Hepatocyte (in vitro differentiated cells): ENCODE results near the gene PCDHA1. TPM values are rescaled to one million over a fixed set of nuclear protein-coding genes. Genes with fewer than 3 reads are reported as not detected.
"Not testable (repeated sequence)": the region's sequence is repeated elsewhere in the genome, so short reads cannot be mapped to it uniquely, and the experiment has no call there.

Source experiments
- DNase-seq: peaks from one replicate; pipeline ENCODE4 v3.0.0-alpha.2; 2016; ENCODE audit warnings: low spot score
- H2AFZ ChIP-seq: fragments of 200-600 bp; sonication (generic); 2 replicates; pipeline ENCODE4 v1.6.0; 2016; ENCODE audit warnings: antibody characterized with exemption, mild to moderate bottlenecking
- H3K27ac ChIP-seq: fragments of 200-600 bp; sonication (generic); 2 replicates; pipeline ENCODE4 v1.5.1; 2016; ENCODE audit warnings: mild to moderate bottlenecking
- H3K27me3 ChIP-seq: fragments of 200-600 bp; sonication (generic); 2 replicates; pipeline ENCODE4 v1.6.1; 2016
- H3K36me3 ChIP-seq: fragments of 200-600 bp; sonication (generic); replicated peaks from 2 replicates; pipeline ENCODE4 v1.5.1; 2016; ENCODE audit warnings: low read depth; ENCODE audit not compliant: insufficient read depth
- H3K4me1 ChIP-seq: fragments of 200-600 bp; sonication (generic); 2 replicates; pipeline ENCODE4 v1.5.1; 2016; ENCODE audit warnings: mild to moderate bottlenecking, moderate library complexity; ENCODE audit not compliant: insufficient read depth
- H3K4me2 ChIP-seq: fragments of 200-600 bp; sonication (generic); 2 replicates; pipeline ENCODE4 v1.6.0; 2016
- H3K4me3 ChIP-seq: fragments of 200-600 bp; sonication (generic); 2 replicates; pipeline ENCODE4 v1.5.1; 2016; ENCODE audit warnings: mild to moderate bottlenecking
- H3K79me2 ChIP-seq: fragments of 200-600 bp; sonication (generic); 2 replicates; pipeline ENCODE4 v1.6.0; 2017; ENCODE audit warnings: mild to moderate bottlenecking
- H3K9me2 ChIP-seq: fragments of 200-600 bp; sonication (generic); replicated peaks from 2 replicates; pipeline ENCODE4 v1.6.0; 2017; ENCODE audit warnings: mild to moderate bottlenecking; ENCODE audit not compliant: insufficient read depth
- H3K9me3 ChIP-seq: fragments of 200-600 bp; sonication (generic); 2 replicates; pipeline ENCODE4 v1.5.1; 2016; ENCODE audit warnings: low read depth, mild to moderate bottlenecking
- H4K20me1 ChIP-seq: fragments of 200-600 bp; sonication (generic); 2 replicates; pipeline ENCODE4 v1.6.0; 2016; ENCODE audit warnings: mild to moderate bottlenecking; ENCODE audit not compliant: insufficient read depth, poor library complexity, severe bottlenecking
- EZH2 ChIP-seq: fragments of 200-600 bp; sonication (generic); IDR thresholded peaks from 2 replicates; pipeline ENCODE4 v1.6.1; 2016; ENCODE audit warnings: antibody characterized with exemption, mild to moderate bottlenecking, borderline replicate concordance
- EZH2phosphoT487 ChIP-seq: fragments of 200-600 bp; sonication (generic); IDR thresholded peaks from one replicate; pipeline ENCODE4 v1.6.1; 2018; ENCODE audit warnings: antibody characterized with exemption, mild to moderate bottlenecking, low read depth, moderate library complexity; ENCODE audit not compliant: unreplicated experiment, severe bottlenecking
- WGBS: methylation state at CpG from one replicate; pipeline ENCODE4 v1.1.6; 2016; ENCODE audit warnings: low lambda C conversion rate; ENCODE audit errors: missing lambda C conversion rate; 5-methylcytosine and 5-hydroxymethylcytosine counted together
- polyA plus RNA-seq: library from polyadenylated mRNA; unstranded; fragments of >200 nt; fragmentation: Nextera tagmentation; extraction: Ambion mirVana; gene quantifications from 2 replicates; pipeline ENCODE4 v1.2.1, GENCODE V29; 2016
- total RNA-seq: library from RNA; depleted of rRNA; stranded (reverse); fragments of >200 nt; gene quantifications from 2 replicates; pipeline ENCODE4 v1.2.3, GENCODE V29; 2014
- TF ChIP-seq, protein P1 (sequence below): fragments of 200-600 bp; sonication (generic); IDR thresholded peaks from 2 replicates; pipeline ENCODE4 v1.5.1; 2016; ENCODE audit warnings: antibody characterized with exemption, mild to moderate bottlenecking; ENCODE audit not compliant: poor library complexity

The PCDHA1 gene
- total and polyA plus RNA-seq, 2 experiments from 2014 or later, result not detected

DNA sequence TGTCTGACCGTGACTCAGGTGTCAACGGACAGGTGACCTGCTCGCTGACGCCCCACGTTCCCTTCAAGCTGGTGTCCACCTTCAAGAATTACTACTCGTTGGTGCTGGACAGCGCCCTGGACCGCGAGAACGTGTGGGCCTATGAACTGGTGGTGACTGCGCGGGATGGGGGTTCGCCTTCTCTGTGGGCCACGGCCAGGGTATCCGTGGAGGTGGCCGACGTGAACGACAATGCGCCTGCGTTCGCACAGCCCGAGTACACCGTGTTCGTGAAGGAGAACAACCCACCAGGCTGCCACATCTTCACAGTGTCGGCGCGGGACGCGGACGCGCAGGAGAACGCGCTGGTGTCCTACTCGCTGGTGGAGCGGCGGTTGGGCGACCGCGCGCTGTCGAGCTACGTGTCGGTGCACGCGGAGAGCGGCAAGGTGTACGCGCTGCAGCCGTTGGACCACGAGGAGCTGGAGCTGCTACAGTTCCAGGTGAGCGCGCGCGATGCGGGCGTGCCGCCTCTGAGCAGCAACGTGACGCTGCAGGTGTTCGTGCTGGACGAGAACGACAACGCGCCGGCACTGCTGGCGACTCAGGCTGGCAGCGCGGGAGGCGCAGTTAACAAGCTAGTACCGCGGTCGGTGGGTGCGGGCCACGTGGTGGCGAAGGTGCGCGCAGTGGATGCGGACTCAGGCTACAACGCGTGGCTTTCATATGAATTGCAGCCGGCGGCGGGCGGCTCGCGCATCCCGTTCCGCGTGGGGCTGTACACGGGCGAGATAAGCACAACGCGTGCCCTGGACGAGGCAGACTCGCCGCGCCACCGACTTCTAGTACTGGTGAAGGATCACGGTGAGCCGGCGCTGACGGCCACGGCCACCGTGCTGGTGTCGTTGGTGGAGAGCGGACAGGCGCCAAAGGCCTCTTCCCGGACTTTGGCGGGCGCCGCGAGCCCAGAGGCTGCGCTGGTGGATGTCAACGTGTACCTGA lies 84.6 kb downstream of the PCDHA1 start:
- 98% methylated on average over 102 of the region's 114 CpGs for WGBS
- Histone ChIP-seq H3K4me2 (no peak overlapping the region), H3K9me3 (peaks cover 16% of the 10 kb centered on the region), H3K9me2 (no peaks in the 10 kb centered on the region), H3K27me3 (no peaks in the 10 kb centered on the region), H3K4me1 (no peaks in the 10 kb centered on the region), H4K20me1 (no peaks in the 10 kb centered on the region), H2AFZ (no peak overlapping the region), H3K79me2 (peaks cover 11% of the 10 kb centered on the region), H3K4me3 (no peak overlapping the region), H3K27ac (no peak overlapping the region), H3K36me3 (no peaks in the 10 kb centered on the region)
- no peak for DNase-seq
- TF ChIP-seq EZH2 (no peak), EZH2phosphoT487 (no peak)
- TF ChIP-seq, protein P1, sequence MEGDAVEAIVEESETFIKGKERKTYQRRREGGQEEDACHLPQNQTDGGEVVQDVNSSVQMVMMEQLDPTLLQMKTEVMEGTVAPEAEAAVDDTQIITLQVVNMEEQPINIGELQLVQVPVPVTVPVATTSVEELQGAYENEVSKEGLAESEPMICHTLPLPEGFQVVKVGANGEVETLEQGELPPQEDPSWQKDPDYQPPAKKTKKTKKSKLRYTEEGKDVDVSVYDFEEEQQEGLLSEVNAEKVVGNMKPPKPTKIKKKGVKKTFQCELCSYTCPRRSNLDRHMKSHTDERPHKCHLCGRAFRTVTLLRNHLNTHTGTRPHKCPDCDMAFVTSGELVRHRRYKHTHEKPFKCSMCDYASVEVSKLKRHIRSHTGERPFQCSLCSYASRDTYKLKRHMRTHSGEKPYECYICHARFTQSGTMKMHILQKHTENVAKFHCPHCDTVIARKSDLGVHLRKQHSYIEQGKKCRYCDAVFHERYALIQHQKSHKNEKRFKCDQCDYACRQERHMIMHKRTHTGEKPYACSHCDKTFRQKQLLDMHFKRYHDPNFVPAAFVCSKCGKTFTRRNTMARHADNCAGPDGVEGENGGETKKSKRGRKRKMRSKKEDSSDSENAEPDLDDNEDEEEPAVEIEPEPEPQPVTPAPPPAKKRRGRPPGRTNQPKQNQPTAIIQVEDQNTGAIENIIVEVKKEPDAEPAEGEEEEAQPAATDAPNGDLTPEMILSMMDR, result no peak

- Histone ChIP-seq H3K4me3 (peak within 1 kb of the TSS; percentile 63), H3K9me2 (no peaks in the 10 kb centered on the region), H3K36me3 (no peaks in the 10 kb centered on the region), H4K20me1 (no peaks in the 10 kb centered on the region), H3K79me2 (peaks cover 24% of the 10 kb centered on the region), H3K4me2 (peak within 1 kb of the TSS; percentile 65), H3K27ac (peak within 1 kb of the TSS; percentile 91), H3K9me3 (no peaks in the 10 kb centered on the region), H3K4me1 (no peaks in the 10 kb centered on the region), H3K27me3 (no peaks in the 10 kb centered on the region), H2AFZ (peak within 1 kb of the TSS; percentile 69)
- DNase-seq, result peak; percentile 80
- TF ChIP-seq EZH2phosphoT487, result no peak
- TF ChIP-seq EZH2, result no peak
- TF ChIP-seq, protein P1, result peak; percentile 66
- WGBS, result 22% methylated on average over 47 of the region's 47 CpGs
Measured at GRCh38 chr5:140875085-140876065, 89.4 kb downstream of the PCDHA1 start, which contains the start of gene PCDHA12. Gene PCDHA12 (plus strand): TSS chr5:140875308. CDS start chr5:140875473, 165 bp downstream.

- not testable (repeated sequence) for H3K4me3 ChIP-seq, H3K27me3 ChIP-seq, H3K36me3 ChIP-seq, H2AFZ ChIP-seq, H3K4me2 ChIP-seq, H3K9me2 ChIP-seq, H3K9me3 ChIP-seq, H3K4me1 ChIP-seq, DNase-seq, H4K20me1 ChIP-seq, H3K27ac ChIP-seq
- H3K79me2 ChIP-seq, result peaks cover 24% of the 10 kb centered on the region
- 99% methylated on average over 73 of the region's 80 CpGs for WGBS
Measured at GRCh38 chr5:140876541-140877261, 90.8 kb downstream of the PCDHA1 start.
